Esophagus muscularis mucosa (tissue), 4 donors: ENCODE data around the gene NELL1.

ENCODE experiments used
- EP300 ChIP-seq: sonication (generic); formaldehyde crosslinking; IDR thresholded peaks from one replicate; pipeline ENCODE4 v1.6.1; 2017; ENCODE audit warnings: antibody characterized with exemption
- POLR2A ChIP-seq: fragments of 450-650 bp; IDR thresholded peaks from one replicate; pipeline ENCODE4 v1.6.1; 2017; ENCODE audit warnings: antibody characterized with exemption, moderate library complexity, mild to moderate bottlenecking, low read depth
- POLR2AphosphoS5 ChIP-seq, 2 donors: sonication (generic); formaldehyde crosslinking; IDR thresholded peaks; one replicate each; pipeline ENCODE4 v1.6.1; 2017; ENCODE audit warnings: antibody characterized with exemption in 2 of 2
- TF ChIP-seq, protein P1 (sequence below), 3 experiments: fragments of 200-600 bp in 2 of 3; fragments of 450-650 bp in 1 of 3; sonication (generic) in 2 of 3; IDR thresholded peaks; one replicate each; pipeline ENCODE4 v1.5.1; 2017 to 2019; ENCODE audit warnings: antibody characterized with exemption in 3 of 3, mild to moderate bottlenecking in 2 of 3, moderate library complexity in 1 of 3

DNA sequence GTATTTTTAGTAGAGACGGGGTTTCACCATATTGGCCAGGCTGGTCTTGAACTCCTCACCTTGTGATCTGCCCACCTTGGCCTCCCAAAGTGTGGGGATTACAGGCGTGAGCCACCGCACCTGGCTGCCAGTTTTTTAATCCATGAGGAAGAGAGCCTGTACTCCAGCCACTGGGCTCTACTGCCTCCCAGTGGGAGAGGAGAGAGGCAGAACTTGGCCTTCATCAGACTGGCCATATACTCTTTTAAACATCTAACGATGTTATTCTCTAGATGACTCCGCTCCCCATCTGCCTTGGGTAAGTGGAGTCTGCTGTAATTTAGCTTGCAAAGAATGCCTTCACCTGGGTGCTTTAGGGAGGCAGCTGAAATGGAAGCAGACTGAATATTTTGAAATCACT, 35.3 kb upstream of the NELL1 start:
- TF ChIP-seq POLR2AphosphoS5 (IDR thresholded peaks at IDR 0.05) (no peak), POLR2A (no peak), EP300 (no peak)
- TF ChIP-seq, protein P1, sequence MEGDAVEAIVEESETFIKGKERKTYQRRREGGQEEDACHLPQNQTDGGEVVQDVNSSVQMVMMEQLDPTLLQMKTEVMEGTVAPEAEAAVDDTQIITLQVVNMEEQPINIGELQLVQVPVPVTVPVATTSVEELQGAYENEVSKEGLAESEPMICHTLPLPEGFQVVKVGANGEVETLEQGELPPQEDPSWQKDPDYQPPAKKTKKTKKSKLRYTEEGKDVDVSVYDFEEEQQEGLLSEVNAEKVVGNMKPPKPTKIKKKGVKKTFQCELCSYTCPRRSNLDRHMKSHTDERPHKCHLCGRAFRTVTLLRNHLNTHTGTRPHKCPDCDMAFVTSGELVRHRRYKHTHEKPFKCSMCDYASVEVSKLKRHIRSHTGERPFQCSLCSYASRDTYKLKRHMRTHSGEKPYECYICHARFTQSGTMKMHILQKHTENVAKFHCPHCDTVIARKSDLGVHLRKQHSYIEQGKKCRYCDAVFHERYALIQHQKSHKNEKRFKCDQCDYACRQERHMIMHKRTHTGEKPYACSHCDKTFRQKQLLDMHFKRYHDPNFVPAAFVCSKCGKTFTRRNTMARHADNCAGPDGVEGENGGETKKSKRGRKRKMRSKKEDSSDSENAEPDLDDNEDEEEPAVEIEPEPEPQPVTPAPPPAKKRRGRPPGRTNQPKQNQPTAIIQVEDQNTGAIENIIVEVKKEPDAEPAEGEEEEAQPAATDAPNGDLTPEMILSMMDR (IDR thresholded peaks at IDR 0.05): no peak
